SH-SY5Y (cell line): ENCODE measurements around the gene SH3GL2.

Experiments used
- GATA2 ChIP-seq: IDR thresholded peaks from 2 replicates; pipeline ENCODE4 v1.6.1; 2011; ENCODE audit warnings: mild to moderate bottlenecking, low read depth, low read length
- GATA3 ChIP-seq: IDR thresholded peaks from 2 replicates; pipeline ENCODE4 v1.6.1; 2011; ENCODE audit warnings: low read depth, mild to moderate bottlenecking, low read length, moderate library complexity

DNA sequence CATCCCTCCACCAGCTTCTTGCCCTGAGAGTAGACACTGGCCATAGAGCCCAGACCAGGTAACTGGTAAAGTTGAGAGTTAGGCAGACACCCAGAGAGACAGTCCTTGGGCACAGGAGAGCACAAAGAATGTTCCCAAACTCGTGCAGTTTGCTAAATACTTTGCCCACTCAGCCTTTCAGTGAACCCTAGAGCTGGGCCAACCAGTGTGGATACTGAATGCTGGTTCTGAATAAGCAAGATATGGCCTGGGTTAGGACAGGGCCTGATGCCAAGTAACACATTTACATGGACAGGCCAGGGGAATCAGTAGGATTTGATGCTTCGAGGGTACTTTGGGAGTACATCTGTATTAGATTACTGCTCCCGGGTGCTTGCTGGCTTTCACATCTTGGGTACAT lies 185.4 kb downstream of the SH3GL2 start:
- TF ChIP-seq GATA3 (no peak), GATA2 (no peak)
